Stimulated activated CD4-positive, alpha-beta T cell treated with anti-CD3 and anti-CD28 coated beads, Interleukin-4, amount 100 ng/mL, for 4 hours (primary cell): Measurements from ENCODE around the gene PMIS2.
"Not testable (repeated sequence)": the region's sequence is repeated elsewhere in the genome, so short reads cannot be mapped to it uniquely, and the experiment has no call there.

Source experiments
- DNase-seq, 2 experiments: peaks; one replicate each; pipeline ENCODE4 v3.0.0-alpha.2; 2020

PMIS2 gene

DNA sequence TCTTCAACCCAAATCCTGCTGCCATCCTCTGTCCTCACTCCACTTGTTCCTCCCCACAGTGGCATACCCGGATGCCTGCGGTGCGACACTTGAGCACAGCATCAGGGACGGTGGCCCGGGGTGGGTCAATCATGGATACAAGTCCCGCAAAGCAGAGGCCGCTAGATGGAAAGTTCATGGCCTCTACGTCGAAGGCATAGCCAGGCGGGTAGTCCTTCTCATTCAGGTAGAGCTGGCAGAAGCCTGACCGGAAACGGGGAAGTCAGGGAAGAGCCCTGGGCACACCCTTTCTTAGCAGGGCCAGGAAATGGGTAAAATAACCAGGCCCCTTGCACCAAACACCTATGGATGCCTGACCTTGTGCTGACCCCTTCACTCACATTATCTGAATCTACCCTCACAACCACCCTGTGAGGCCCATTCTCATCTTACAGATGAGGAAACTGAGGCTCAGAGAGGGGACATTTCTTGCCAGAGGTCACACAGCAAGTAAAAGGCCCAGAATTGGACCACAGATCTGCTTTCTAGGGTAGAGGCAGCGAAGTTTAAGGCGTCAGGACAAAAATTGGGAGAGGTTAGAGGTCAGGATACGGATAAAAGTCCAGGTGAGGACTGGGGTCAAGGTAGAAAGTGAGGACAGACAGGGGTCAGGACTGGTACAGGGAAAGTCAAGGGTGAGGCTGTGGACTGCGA, 29.0 kb upstream of the PMIS2 start:
- no peak for DNase-seq

DNA sequence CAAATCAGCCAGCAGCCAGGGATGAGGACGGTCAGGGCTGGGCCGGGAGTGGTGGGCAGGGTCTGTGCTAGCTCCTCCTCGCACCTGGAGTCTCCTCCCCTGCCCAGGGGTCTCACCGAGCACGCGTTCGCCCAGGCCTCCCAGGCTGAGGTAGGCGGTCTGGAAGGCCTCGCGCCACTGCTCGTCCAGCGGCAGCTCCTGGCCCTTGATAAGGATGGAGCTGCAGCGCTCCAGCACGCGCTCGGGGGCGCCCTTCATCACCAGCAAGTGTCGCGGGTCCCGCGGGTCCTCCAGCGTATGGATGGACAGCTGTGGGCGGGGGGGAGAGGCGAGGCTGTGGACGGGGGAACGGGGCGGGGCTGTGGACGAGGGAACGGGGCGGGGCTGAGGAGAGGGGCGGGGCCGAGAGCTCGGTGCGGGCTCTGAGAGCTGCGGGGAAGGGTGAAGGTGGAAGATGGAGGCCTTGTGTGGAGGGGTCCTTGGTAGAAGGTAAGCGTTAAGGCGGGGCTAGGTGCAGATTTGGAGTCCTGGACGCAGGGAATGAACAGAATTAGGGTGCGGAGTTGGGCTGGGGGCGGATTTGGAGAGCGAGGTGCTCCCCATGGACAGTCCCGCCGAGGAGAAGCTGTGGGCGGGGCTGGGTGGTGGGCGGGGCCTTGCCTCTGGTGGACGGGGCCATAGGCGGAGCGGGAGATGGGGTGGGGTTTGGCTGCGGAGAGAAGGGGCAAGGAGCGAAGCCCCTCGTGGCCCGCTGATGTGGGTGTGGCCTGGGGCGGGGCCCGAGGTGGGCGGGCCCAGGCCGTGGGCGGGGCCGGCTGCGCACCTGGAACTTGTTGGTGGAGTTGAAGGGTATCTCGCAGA, 28.2 kb upstream of the PMIS2 start:
- DNase-seq: peak; percentile 50 to 59

DNA sequence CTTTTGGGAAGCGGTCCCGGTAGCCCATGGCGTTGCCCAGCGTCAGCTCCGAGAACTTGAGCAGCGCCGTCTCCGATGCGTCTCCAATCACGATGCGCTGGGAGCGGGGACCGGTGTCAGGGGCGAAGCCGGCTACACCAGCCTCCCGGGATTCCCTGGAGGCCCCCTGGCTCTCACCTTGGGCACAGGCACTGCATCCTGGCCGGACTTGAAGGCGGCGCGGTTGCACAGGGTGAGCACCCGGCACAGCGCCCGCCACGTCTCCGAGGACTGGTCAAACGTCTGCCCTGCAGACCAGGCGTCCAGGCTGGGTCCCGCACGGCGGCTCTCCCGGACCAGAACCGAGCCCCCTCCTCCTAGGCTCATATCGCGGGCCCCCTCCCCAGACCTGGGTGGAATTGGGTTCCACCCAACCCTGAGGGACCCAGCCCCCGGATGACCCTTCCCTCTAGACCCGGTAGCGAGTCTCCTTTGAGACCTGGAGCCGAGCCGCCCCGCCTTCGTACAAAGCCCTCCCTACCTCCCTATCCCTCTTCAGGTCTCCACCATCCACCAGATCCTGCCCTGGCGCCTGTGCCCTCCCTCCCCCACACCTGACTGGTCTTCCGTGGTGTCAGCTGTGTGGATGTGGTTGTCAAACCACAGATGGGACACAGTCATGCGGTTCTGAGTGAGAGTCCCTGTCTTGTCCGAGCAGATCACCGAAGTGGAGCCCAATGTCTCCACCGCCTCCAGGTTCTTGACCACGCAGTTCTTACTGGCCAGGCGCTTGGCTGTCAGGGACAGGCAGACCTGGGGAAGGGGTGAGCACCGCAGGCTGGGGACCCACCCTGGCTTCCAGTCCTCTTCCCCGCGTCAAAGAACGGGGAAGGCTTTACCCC, 27.3 kb upstream of the PMIS2 start:
- no peak for DNase-seq

DNA sequence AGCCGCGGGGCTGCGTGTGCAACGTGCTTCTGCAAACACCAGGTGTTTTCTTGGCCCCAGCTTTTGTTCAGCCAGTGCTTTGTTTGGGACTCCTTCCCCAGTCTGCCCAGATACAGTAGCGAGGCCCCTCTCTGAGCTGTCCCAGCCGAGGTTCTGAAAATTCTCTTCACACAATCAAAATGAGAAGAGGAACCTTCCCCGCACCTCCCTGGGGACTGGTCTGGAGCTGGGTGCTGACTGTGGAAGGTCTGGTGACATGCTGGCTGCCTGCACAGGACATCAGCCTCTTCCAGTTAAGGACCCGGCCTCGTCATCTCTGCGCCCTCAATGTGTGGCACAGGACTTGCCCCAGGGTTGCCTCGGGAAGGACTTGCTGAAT, 26.7 kb upstream of the PMIS2 start:
- no peak for DNase-seq

DNA sequence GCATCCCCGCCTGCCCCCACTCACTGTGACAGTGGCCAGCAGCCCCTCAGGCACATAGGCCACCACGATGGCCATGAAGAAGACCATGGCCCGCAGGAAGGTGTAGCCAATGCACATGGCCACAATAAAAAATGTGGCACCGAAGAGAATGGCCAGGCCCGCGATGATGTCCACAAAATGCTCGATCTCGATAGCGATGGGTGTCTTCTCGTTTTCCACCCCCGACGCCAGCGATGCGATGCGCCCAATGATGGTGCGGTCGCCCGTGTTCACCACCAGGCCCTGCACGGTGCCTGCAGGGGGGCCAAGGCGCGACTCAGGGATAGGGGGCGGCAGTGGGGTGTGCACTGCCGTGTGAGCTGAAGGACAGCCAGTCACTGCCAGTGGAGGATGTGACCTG, 26.2 kb upstream of the PMIS2 start:
- no peak for DNase-seq

DNA sequence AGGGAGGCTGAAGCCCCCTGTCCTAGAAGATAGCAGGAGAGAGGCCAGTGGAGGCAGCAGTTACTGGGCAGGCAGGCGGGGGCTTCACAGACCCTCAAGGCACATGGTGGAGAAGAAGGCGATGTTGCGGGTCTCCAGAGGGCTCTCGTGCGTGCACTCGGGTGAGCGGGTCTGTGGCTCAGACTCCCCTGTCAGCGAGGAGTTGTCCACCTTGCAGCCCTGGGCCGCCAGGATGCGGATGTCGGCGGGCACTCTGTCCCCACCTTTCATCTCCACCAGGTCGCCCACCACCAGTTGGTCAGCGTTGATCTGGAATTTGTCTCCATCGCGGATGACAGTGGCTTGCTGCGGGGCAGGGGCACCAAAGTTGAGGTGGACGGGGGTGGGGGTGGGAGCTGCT, 25.7 kb upstream of the PMIS2 start:
- DNase-seq: no peak

DNA sequence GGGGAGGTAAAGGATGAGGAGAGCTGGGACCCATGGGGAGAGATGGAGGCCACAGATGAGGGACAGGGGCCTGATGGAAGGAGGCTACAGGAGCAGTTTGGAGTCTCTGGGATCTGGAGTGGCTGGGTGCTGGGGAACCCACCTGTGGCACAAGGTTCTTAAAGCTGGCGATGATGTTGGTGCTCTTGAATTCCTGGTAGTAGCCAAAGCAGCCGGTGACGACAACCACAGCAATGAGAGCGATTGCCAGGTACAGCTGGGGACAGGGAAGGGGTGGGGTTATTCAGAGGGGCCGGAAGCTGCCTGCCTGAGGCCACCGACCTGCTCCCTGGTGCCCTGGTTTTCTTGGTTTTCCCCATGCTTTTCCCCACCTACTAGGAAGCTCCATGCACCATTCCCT, 25.3 kb upstream of the PMIS2 start:
- no peak for DNase-seq

DNA sequence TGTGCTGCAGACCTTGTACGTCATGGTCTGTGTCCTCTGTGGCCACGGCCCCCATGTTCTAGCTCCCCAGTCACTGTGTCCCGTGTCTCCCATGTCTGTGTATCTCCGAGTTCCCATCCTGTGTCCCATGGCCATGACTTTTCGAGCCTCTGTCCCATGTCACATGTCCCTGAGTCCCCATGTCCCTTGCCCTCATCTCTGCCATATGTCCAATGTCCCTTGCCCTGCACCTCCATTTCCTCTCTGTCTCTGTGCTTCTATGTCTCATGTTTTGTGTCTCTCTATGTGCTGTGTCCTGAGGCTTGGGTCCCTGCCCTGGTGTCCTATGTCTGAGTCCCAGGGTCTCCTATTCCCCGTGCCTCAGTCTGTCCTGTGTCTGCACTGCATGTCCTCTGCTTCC, 24.5 kb upstream of the PMIS2 start:
- no peak for DNase-seq

DNA sequence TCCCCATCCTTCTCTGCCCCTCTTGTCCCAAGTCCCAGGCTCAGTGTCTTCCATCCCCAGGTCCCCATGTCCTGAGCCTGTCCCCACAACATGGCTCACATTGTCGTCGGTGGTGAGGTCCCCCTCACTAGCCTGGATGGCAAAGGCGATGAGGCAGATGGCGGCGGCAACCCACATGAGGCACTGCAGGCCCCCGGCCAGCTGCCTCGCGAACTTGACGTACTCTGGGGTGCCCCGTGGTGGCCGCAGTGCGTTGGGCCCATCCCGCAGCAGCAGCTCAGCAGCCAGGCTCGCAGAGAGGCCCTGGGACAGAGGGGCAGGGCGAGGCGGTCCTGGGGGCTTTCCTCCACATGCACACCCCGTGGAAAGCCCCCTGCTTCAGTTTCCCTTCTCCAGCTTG, 23.6 kb upstream of the PMIS2 start:
- no peak for DNase-seq

DNA sequence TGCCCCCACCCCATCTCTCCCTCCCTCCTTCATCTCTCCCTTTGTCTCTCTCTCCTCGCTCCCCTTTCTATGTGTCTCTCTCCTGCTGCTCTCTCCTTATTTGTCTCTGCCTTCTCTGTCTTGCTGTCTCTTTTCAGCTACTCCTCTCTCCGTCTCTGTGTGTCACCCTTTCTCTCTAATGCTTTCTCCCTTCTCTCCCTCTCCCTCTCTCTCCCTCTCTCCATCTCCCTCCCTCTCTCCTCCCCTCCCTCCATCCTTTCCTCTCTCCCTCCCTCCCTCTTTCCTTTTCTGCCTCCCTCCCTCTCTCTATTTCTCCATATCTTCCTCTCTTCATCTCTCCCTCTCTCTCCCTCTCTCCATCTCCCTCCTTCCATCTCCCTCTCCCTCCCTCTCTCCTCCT, 23.2 kb upstream of the PMIS2 start:
- DNase-seq: no peak

DNA sequence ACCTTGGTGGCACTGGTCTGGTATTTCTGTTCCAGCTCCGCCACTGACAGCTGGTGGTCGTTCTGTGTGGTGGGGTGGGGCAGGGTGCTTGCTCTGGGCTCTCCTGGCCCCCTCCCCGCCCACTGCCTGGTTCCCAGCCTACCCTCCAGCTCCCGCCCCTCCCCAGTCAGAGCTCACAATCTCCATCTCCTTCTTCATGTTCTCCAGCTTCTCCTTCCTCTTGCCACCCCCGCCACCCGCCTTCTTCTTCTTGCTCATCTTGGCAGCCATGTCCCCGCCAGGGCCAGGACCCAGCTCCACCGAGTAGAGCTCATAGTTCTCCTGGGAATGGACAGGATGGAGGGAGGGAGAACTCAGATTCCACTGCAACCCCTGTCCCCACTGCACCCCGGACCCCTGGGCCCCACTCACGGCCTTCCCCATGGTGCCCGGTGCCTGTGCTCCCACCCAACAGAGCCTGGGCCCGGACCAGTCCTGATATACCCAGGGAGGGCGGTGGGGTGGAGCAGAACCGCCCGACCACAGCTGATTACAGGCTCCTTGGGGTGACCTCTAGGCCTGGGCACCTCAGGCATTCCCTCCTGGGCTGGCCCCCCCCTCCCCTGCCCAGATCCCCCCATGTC, 22.7 kb upstream of the PMIS2 start, which contains the start of gene ATP4A:
Gene ATP4A (minus strand): TSS at position 452 of the 623 bp plus-strand sequence. CDS start 29 bp downstream, at position 423.
- no peak for DNase-seq

DNA sequence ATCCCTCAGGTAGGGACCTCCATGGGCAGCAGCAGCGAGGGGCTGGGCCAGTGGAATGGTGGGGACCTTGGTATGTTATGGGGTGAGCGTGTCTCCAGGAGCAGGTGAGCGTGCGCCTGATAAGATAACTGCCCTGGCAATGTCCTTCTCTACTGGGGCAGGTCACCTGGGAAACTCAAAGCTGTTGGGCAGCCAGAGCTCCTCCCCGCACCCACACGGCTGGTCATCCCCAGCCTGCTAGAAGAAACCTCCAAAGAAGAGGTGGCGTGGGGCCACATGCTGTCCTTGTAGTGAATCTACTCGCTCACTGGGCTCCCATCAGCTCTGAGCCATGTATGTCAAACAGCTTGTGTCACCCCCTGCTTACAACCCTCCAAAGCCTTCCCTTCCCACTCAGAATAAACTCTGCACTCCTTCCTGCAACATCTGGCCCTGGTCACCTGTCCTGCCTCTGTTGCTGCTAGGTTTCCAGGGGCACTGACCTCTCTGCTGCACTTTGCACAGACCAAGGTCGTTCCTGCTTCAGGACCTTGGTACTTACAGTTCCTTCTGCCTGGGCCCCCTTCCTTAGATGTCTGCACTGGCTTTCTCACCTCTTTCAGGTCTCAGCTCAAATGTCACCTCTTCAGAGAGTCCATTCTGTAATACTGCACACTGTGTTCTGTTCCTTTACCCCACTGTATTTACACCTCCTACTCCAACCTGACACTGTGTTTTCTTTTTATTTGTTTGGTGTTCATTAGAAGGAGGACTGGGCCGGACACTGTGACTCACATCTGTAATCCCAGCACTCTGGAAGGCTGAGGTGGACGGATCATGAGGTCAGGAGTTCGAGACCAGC, 20.7 kb upstream of the PMIS2 start:
- DNase-seq: no peak

DNA sequence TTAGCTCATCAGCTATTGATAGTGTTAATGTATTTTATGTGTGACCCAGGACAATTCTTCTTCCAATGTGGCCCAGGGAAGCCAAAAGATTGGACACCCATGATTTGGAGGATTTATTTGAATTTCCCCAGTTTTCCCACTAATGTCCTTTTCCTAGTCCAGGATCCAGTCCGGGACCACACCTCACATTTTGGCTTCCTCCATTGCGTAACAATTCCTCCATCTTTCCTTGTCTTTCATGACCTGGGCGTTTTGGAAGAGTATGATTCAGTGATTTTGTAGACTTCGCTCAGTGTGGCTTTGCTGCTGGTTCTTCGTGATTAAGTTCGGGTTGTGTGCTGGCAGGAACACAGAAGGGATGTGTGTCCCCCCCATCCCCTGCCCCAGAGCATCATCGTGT, 19.2 kb upstream of the PMIS2 start:
- no peak for DNase-seq

DNA sequence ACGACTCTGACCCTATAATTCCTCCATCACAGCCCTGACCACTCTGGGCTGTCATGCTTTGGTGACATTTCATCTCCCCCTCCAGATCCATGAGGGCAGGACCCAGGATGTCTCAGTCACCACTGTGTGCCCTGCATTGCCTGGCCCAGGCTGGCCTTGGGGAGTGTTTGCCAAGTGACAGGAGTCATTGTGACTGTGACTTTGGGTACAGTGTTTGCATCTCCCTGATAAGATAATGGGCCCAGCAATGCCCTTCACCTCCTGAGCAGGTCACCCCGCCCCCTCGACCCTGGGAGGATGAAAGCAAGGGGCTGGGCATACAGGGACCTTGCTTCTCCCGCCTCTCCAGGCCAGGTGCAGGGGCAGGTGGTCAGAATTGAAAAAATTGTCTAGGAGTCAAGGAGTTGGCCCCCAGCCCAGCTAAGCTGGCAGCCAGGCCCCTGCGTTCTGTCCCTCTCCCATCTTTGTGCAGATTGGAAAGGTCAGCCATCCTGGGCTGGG, 16.6 kb upstream of the PMIS2 start:
- no peak for DNase-seq

DNA sequence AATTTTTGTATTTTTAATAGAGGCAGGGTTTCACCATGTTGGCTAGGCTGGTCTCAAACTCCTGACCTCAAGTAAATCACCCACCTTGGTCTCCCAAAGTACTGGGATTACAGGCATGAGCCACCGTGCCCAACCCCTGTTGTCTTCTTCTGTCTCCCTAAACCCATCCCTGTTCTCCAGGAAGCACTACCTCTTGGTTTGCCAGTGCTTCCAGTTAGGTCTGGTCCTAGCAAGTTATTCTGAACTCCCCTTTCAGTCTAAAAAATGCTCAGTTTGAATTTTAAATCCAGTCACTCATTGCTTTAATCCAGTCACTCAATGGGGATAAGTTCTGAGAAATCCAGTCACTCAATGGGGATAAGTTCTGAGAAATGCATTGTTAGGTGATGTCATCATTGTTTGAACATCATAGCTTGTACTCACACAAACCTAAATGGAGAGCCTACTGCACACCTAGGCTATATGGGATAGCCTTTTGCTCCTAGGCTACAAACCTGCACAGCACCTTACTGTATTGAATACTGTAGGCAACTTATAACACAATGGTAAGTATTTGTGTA, 14.5 kb upstream of the PMIS2 start:
- no peak for DNase-seq

DNA sequence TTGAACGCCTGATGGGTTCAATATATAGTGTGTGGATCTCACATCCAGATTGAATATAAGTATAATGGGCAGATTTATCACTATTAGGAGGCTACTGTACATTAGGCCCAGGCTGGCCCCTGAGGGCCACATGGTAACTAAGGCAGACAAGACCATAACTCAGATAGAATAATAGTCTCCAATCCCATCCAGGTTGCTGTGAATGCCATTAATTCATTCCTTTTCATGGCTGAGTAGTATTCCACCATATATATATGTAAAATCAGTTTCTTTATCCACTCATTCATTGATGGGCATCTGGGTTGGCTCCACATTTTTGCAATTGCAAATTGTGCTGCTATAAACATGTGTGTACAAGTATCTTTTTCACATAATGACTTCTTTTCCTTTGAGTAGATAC, 8.1 kb upstream of the PMIS2 start:
- no peak for DNase-seq

DNA sequence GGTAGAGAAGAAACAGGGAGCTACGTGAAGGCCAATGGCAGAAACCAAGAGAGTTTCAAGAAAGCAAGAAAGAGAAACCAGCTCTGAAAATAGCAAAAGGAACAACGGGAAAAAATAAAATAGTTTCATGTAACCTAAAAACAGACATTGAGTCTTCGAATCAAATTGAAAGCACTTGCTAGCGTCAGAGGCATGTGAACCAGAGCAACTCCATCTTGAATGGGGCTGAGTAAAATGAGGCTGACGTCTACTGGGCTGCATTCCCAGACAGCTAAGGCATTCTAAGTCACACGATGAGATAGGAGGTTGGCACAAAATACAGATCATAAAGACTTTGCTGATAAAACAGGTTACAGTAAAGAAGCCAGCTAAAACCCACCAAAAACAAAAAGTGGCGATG, 7.3 kb upstream of the PMIS2 start:
- DNase-seq: no peak

DNA sequence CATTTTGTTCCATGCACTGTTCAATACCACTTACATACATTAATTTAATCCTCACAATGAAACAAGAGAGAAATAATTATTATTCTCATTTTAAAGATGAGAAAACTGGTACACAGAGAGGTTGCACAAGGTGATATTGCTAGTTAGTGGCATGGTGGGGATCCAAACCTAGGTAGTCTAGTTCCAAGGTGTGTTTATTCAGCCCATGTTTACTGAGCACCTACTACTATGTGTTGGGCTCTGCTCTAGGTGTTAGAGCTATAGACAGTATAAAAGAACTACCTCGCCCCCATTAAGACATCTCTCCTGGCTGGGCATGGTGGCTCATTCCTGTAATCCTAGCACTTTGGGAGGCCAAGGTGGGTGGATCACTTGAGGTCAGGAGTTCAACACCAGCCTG, 3.2 kb upstream of the PMIS2 start:
- DNase-seq: no peak

DNA sequence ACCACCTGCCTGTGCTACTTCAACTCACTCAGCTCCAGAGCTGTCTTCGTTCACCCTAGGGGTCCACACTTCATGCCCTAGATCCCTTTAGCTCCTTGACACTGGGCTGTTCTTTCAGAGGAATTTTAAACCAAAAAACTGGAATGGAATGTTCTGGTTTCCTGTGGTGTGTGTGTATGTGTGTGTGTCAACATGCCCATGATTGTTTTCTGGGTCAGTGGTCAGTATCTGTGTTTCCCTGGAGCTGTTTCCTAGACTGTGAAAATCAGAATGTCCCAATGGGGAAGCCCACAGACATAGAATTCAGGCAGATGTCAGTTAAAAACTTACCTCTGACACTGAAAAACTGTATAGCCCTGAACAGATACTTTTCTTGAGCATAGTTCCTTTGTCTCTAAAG, 1.3 kb downstream of the PMIS2 start:
- DNase-seq: no peak

DNA sequence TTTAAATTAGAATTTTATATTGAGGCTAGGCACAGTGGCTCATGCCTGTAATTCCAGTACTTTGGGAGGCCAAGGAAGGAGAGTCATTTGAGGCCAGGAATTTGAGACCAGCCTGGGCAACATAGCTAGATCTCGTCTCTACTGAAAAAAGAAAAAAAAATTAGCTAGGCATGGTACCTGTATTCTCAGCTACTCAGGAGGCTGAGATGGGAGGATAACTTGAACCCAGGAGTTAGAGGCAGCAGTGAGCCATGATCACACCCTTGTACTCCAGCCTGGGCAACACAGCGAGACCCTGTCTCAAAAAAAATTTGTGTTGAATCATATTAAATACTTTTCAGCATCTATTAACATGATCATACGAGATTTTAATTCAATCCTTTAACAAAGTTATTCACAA, 4.9 kb downstream of the PMIS2 start:
- no peak for DNase-seq

DNA sequence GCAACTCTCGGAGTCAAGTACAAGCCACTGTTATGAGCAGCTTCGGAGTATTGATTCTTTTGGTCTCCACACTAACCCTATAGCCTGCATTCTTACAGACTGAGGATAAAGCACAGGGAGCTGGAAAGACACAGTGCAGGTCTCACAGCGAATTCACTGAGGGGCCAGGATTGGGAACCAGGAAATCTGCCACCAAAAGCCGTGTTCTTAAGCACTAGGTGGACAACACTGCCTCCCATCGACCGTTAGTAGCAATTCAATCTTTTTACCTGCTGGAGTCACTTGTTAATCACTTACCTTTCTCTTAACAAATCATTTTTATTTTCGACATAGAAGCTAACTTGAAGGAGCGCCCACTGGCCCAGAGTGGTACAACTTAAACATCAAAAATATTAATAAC, 6.3 kb downstream of the PMIS2 start:
- no peak for DNase-seq

DNA sequence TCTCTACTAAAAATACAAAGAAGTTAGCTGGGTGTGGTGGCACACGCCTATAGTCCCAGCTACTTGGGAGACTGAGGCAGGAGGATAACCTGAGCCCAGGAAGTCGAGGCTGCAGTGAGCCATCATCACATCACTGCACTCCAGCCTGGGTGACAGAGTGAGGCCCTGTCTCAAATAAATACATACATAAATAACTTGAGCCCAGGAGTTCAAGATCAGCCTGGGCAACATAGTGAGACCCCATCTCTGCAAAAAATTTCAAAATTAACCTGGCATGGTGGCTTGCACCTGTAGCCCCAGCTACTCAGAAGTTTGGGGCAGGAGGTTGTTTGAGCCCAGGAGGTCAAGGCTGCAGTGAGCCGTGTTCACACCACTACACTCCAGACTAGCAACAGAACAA, 9.1 kb downstream of the PMIS2 start:
- DNase-seq: not testable (repeated sequence)
